Endothelial cell of umbilical vein (primary cell): Measurements from ENCODE around the gene MYLK. TPM values are rescaled to one million over a fixed set of nuclear protein-coding genes. Genes with fewer than 3 reads are reported as not detected.

Experiments used
- BruUV-seq: library from RNA; stranded (reverse); fragments of 400-500 nt; replicated peaks from 2 replicates; lab custom pipeline; 2021; lab: Mats Ljungman, UMichigan
- CTCF ChIA-PET: fragments of 300-600, 350-600 bp; sonication (Branson Sonifier 250); formaldehyde crosslinking; loops from one replicate; lab custom pipeline; 2021; ENCODE audit warnings: antibody characterized with exemption, inconsistent platforms; lab: Charles Lee
- POLR2A ChIA-PET: fragments of 300-600, 350-600 bp; sonication (Branson Sonifier 250); formaldehyde crosslinking; loops from one replicate; lab custom pipeline; 2021; ENCODE audit warnings: antibody characterized with exemption, inconsistent platforms; lab: Charles Lee
- DNase-seq: peaks from one replicate; pipeline ENCODE4 v3.0.0-alpha.2; 2011; ENCODE audit warnings: low read depth, low spot score
- FAIRE-seq: peaks from 2 replicates; lab custom pipeline; 2011; peaks lifted over from hg19 to GRCh38; lab: Jason Lieb, UNC
- H2AFZ ChIP-seq: 2 replicates; pipeline ENCODE4 v1.6.0; 2012; ENCODE audit warnings: low read depth, low read length, control low read depth, inconsistent platforms
- H3K27ac ChIP-seq: 2 replicates; pipeline ENCODE4 v1.5.1; 2011; ENCODE audit warnings: low read depth, mild to moderate bottlenecking, control low read depth, low read length, moderate library complexity; ENCODE audit not compliant: insufficient read depth
- H3K27me3 ChIP-seq, 2 experiments: 2 replicates each; pipeline versions ENCODE4 v1.6.0 to v1.6.1; 2011; ENCODE audit warnings: low read length in 2 of 2, mixed read lengths in 1 of 2; ENCODE audit not compliant: control insufficient read depth in 2 of 2, insufficient read depth in 2 of 2
- H3K36me3 ChIP-seq, 2 experiments: 2 replicates in 1 of 2; 3 replicates in 1 of 2; pipeline ENCODE4 v1.5.1; 2011; ENCODE audit warnings: low read length in 2 of 2, mild to moderate bottlenecking in 1 of 2, moderate library complexity in 1 of 2; ENCODE audit not compliant: control insufficient read depth in 2 of 2, insufficient read depth in 2 of 2; ENCODE audit errors: extremely low read depth in 1 of 2
- H3K4me1 ChIP-seq: 3 replicates; pipeline ENCODE4 v1.5.1; 2011; ENCODE audit warnings: mild to moderate bottlenecking, low read length; ENCODE audit not compliant: control insufficient read depth, insufficient read depth; ENCODE audit errors: extremely low read depth
- H3K4me2 ChIP-seq: 2 replicates; pipeline ENCODE4 v1.6.1; 2011; ENCODE audit warnings: low read length, control low read depth, mixed read lengths; ENCODE audit not compliant: insufficient read depth
- H3K4me3 ChIP-seq, 3 experiments: fragments of 200-600 bp in 1 of 3; sonication (generic), shearing (Covaris generic) in 1 of 3; replicated peaks in 1 of 3; 2 replicates each; pipeline ENCODE4 v1.5.1; 2011 to 2016; ENCODE audit warnings: control low read depth in 3 of 3, low read length in 3 of 3, mild to moderate bottlenecking in 2 of 3, inconsistent platforms in 1 of 3, low read depth in 1 of 3, moderate library complexity in 1 of 3; ENCODE audit not compliant: insufficient read depth in 1 of 3
- H3K79me2 ChIP-seq: 2 replicates; pipeline ENCODE4 v1.6.0; 2012; ENCODE audit warnings: low read length, inconsistent platforms; ENCODE audit not compliant: control insufficient read depth, insufficient read depth
- H3K9ac ChIP-seq: replicated peaks from 2 replicates; pipeline ENCODE3; 2011; ENCODE audit warnings: low read length, control low read depth; ENCODE audit not compliant: insufficient read depth; ENCODE audit errors: extremely low read depth
- H3K9me1 ChIP-seq: replicated peaks from 3 replicates; pipeline ENCODE4 v1.6.0; 2011; ENCODE audit warnings: mild to moderate bottlenecking, low read length; ENCODE audit not compliant: control insufficient read depth, insufficient read depth; ENCODE audit errors: extremely low read depth
- H3K9me3 ChIP-seq: replicated peaks from 2 replicates; pipeline ENCODE4 v1.5.1; 2012; ENCODE audit warnings: low read length, inconsistent platforms; ENCODE audit not compliant: control insufficient read depth, insufficient read depth
- H4K20me1 ChIP-seq: replicated peaks from 2 replicates; pipeline ENCODE3; 2011; ENCODE audit warnings: mild to moderate bottlenecking, low read length; ENCODE audit not compliant: control insufficient read depth, insufficient read depth; ENCODE audit errors: extremely low read depth
- EZH2 ChIP-seq: IDR thresholded peaks from 2 replicates; pipeline ENCODE4 v1.6.1; 2012; ENCODE audit warnings: borderline replicate concordance, low read depth, mild to moderate bottlenecking, moderate library complexity, low read length, inconsistent platforms; ENCODE audit not compliant: severe bottlenecking
- FOS ChIP-seq: IDR thresholded peaks from 2 replicates; pipeline ENCODE4 v1.6.1; 2011; ENCODE audit warnings: mild to moderate bottlenecking, low read length, moderate library complexity, borderline replicate concordance; ENCODE audit not compliant: insufficient read depth
- GATA2 ChIP-seq: IDR thresholded peaks from 2 replicates; pipeline ENCODE4 v1.7.0; 2011; ENCODE audit warnings: low read depth, mild to moderate bottlenecking, moderate library complexity, mixed read lengths, low read length; ENCODE audit not compliant: insufficient read length, insufficient read depth
- JUN ChIP-seq: IDR thresholded peaks from 2 replicates; pipeline ENCODE4 v1.6.1; 2011; ENCODE audit warnings: borderline replicate concordance, low read depth; ENCODE audit not compliant: insufficient read length, insufficient read depth
- MYC ChIP-seq: IDR thresholded peaks from one replicate; pipeline ENCODE4 v1.6.1; 2011; ENCODE audit warnings: mild to moderate bottlenecking, low read depth, low read length
- POLR2A ChIP-seq: IDR thresholded peaks from 2 replicates; pipeline ENCODE4 v1.6.1; 2012; ENCODE audit warnings: low read depth, mild to moderate bottlenecking, control low read depth, low read length
- POLR2AphosphoS5 ChIP-seq: IDR thresholded peaks from 2 replicates; pipeline ENCODE4 v1.6.1; 2012; ENCODE audit warnings: low read depth, mild to moderate bottlenecking, control low read depth, low read length, moderate library complexity; ENCODE audit not compliant: insufficient read depth
- dilution Hi-C: fragments of 300-500 bp; cut with MboI; formaldehyde crosslinking; loops from one replicate; pipeline ENCODE4 v1.15.0; 2019; ENCODE audit warnings: low sequenced_read_pairs; ENCODE audit not compliant: extremely low pct_ligation_motif_present
- intact Hi-C: fragments of 100-400 bp; cut with micrococcal nuclease; formaldehyde crosslinking; loops from one replicate; pipeline ENCODE4 v1.10.0; 2022
- polyA plus RNA-seq, 4 experiments: library from polyadenylated mRNA; depleted of rRNA in 3 of 4; stranded (reverse) in 3 of 4; unstranded in 1 of 4; fragments of >200 nt; gene quantifications; 2 replicates each; pipeline versions ENCODE4 v1.2.1 to v1.2.3, GENCODE V29; 2011 to 2012; ENCODE audit warnings: missing spikeins in 1 of 4
- total RNA-seq: library from RNA; stranded (reverse); gene quantifications from 2 replicates; pipeline ENCODE4 v1.2.3, GENCODE V29; 2021
- TF ChIP-seq, protein P1 (sequence below), 2 donors: IDR thresholded peaks; 1 replicate in 1 of 2; 2 replicates in 1 of 2; pipeline ENCODE4 v1.5.1; 2011; ENCODE audit warnings: low read length in 2 of 2, mild to moderate bottlenecking in 2 of 2, moderate library complexity in 2 of 2, control low read depth in 1 of 2, inconsistent platforms in 1 of 2, low read depth in 1 of 2; ENCODE audit not compliant: insufficient read depth in 1 of 2; ENCODE audit errors: extremely low read depth in 1 of 2
- TF ChIP-seq, protein P2 (sequence below): IDR thresholded peaks from 2 replicates; pipeline ENCODE4 v1.6.1; 2011; ENCODE audit not compliant: insufficient read depth, insufficient read length

MYLK gene
- total and polyA plus RNA-seq, 2 donors (not counting 3 experiments of a cell fraction or from before 2014, with no cell fraction given), result 10.0 to 22.2 TPM

DNA sequence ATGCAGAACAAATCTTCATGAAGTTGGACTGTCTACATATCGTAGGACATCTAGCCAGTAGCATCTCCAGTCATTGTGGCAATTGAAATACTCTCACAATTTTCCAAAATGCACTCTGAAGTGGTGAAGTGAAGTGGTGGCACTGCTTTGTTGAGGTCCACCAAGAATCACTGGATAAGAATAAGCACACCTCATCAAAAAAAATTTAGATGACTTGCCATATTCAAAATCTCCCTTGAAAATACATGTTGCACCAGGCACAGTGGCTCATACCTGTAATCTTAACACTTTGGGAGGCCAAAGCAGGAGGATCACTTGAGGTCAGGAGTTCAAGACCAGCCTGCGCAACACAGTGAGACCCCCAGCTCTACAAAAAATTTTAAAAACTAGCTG, 312.2 kb downstream of the MYLK start:
- Histone ChIP-seq H4K20me1 (no peaks in the 10 kb centered on the region), H3K4me2 (no peak overlapping the region), H3K27ac (no peak overlapping the region), H3K9me3 (no peaks in the 10 kb centered on the region), H3K27me3 (no peaks in the 10 kb centered on the region), H3K36me3 (peaks cover 0 to 2% of the 10 kb centered on the region in 2 experiments), H3K9me1 (no peaks in the 10 kb centered on the region), H3K9ac (no peak overlapping the region), H2AFZ (no peak overlapping the region), H3K4me3 (no peak overlapping the region), H3K4me1 (no peaks in the 10 kb centered on the region), H3K79me2 (no peaks in the 10 kb centered on the region)
- DNase-seq (no peak), FAIRE-seq (no peak)
- intact Hi-C loops, result no loop called here
- ChIA-PET POLR2A (no interaction called here), CTCF (interaction anchor here (0.6 to 2.3 kb wide), 3 partner anchors 10 to 70 kb away, joined by 3 to 13 read pairs (median 4); no protein-coding TSS in a partner anchor)
- TF ChIP-seq, protein P1, sequence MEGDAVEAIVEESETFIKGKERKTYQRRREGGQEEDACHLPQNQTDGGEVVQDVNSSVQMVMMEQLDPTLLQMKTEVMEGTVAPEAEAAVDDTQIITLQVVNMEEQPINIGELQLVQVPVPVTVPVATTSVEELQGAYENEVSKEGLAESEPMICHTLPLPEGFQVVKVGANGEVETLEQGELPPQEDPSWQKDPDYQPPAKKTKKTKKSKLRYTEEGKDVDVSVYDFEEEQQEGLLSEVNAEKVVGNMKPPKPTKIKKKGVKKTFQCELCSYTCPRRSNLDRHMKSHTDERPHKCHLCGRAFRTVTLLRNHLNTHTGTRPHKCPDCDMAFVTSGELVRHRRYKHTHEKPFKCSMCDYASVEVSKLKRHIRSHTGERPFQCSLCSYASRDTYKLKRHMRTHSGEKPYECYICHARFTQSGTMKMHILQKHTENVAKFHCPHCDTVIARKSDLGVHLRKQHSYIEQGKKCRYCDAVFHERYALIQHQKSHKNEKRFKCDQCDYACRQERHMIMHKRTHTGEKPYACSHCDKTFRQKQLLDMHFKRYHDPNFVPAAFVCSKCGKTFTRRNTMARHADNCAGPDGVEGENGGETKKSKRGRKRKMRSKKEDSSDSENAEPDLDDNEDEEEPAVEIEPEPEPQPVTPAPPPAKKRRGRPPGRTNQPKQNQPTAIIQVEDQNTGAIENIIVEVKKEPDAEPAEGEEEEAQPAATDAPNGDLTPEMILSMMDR (IDR thresholded peaks at IDR 0.05; ENCODE audit: extremely low read depth in 1 of 2, insufficient read depth in 1 of 2, low read depth in 1 of 2, low read length in 2 of 2), result no peak
- TF ChIP-seq JUN (no peak), GATA2 (no peak), FOS (no peak), POLR2AphosphoS5 (no peak), MYC (no peak), EZH2 (no peak), POLR2A (no peak)
- TF ChIP-seq, protein P2, sequence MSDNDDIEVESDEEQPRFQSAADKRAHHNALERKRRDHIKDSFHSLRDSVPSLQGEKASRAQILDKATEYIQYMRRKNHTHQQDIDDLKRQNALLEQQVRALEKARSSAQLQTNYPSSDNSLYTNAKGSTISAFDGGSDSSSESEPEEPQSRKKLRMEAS, result no peak
- dilution Hi-C loops, result no loop called here
- no TSS peak for BruUV-seq
